HG03064 (cell line): Measurements from ENCODE around the gene FETUB.

Experiments used
- ATAC-seq: cut with Tn5 transposase; IDR thresholded peaks from one replicate; pipeline ENCODE4 v1.9.1; 2021; ENCODE audit warnings: low read depth; ENCODE audit not compliant: unreplicated experiment

The FETUB gene, protein sequence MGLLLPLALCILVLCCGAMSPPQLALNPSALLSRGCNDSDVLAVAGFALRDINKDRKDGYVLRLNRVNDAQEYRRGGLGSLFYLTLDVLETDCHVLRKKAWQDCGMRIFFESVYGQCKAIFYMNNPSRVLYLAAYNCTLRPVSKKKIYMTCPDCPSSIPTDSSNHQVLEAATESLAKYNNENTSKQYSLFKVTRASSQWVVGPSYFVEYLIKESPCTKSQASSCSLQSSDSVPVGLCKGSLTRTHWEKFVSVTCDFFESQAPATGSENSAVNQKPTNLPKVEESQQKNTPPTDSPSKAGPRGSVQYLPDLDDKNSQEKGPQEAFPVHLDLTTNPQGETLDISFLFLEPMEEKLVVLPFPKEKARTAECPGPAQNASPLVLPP

GRCh38 chr3:186639778-186640472, at the start of gene FETUB:
TSS of gene FETUB (plus strand) at chr3:186640399. CDS start at chr3:186640461, 62 bp downstream.
- no peak for ATAC-seq

DNA sequence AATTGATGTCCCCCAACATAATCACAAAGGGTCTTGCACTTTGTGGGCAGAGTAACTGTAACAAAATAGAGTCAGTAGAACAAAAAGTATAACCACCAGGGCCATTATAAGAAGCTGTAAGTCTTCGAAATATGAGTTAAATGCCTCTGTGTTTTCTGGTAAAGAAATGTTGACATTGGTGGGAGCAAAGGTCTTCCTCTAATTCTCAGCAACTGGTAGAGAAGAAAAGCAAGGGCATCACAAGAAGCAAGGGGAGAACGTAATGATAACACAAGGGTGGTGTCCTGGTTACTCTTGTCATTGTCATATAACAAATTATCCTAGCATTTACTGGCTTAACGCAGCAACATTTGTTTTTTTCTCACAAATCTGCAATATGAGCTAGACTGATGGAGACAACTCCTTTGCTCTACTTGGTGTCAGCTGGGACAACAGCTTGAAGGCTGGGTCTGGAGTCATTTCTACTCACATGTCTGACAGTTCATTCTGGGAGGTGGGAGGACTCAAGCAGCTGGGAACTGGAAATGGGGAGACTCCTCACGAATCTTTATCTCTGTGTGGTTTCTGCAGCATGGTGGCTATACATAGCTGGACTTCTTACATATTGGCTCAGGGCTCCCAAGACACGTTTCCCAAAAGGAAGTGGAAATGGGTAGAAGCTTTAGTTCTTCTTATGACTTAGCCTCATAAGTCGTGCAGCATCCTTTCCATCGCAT, 49.5 kb upstream of the FETUB start:
- no peak for ATAC-seq

DNA sequence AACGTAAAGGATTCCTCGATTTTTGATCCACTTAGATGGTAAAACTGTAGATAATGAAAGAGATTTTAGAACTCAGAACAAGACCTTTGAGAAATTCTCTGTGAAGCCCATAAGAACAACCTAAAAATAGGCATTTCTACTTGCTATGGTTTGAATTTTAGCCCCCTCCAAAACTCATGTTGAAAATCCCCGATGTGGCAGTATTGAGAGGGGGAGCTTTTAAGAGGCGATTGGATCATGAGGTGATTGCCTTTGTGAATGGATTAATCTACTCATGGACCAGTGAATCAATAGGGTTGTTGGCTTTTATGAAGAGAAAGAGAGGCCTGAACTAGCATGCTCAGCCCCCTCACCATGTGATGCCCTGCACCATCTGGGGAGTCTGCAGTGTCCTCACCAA, 47.5 kb upstream of the FETUB start:
- no peak for ATAC-seq

DNA sequence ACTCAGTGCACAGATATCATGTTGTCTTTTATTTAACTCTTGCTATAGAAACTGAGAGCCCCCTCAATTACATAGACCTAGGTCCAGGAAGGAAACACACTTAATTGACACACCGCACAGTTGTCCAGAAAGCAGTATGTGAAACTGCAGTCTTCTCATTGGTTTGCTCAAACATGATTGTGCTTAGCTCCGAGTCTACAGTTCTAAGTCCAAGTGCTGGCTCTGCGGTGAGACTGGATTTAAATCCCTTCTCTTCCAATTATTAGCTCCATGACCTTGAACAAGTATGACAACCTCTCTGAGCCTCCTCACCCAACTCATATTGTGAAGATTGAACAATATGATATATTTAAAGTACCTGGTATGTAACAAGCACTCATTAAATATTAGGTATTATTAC, 46.3 kb upstream of the FETUB start:
- no peak for ATAC-seq

DNA sequence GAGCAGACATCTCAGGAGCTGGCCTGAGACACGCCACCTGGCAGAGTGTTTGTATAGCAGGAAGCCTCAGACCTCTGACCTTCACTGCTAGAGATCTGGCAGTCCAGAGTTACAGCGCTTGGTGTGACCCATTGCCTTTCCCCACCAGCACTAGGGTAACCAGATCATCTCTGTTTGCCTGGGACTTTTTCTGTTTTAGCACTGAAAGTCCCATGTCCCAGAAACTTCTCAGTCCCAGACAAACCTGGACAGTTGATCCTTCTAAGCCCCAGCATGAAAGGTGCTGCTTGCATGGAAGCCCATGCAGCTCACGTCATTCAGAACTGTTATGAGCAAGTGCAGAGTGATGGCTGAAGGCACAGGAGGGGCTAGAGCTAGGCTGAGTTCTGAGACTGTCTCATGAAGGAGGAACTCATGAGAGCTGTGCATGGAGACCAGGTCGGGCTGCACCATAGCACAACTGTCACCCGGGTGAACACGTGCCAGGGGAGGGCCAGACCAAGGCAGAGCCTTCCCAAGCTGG, 45.5 kb upstream of the FETUB start:
- no peak for ATAC-seq

DNA sequence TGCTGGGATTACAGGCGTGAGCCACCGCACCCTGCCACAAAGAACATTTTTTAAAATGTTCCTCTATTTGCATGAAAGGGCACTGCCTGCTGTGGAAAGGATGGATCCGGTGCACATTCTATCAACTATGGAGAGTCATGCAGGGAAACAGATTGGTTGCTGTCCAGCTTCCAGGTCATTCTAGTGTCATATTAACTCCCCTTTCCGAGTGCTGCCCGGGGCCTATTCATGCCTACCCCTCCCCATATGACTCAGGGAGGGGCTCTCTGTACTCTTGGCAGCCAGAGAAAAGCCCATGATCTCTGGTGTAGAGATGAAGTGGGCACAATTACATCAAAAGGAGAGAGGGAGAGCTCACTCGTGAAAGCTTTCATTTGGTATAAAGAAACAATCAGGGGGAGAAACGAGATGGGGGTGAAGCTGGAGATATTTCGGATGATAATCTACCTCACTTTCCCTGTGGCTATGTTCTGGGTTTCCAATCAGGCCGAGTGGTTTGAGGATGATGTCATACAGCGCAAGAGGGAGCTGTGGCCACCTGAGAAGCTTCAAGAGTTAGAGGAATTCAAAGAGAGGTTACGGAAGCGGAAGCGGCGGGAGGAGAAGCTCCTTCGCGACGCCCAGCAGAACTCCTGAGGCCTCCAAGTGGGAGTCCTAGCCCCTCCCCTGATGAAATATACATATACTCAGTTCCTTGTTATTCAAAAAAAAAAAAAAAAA, 43.5 kb upstream of the FETUB start:
- no peak for ATAC-seq

- no peak for ATAC-seq
Observed at GRCh38 chr3:186598108-186598784, 42.0 kb upstream of the FETUB start.

- no peak for ATAC-seq
Observed at GRCh38 chr3:186598794-186599141, 41.4 kb upstream of the FETUB start.

- no peak for ATAC-seq
Observed at GRCh38 chr3:186599142-186599784, 40.9 kb upstream of the FETUB start.

DNA sequence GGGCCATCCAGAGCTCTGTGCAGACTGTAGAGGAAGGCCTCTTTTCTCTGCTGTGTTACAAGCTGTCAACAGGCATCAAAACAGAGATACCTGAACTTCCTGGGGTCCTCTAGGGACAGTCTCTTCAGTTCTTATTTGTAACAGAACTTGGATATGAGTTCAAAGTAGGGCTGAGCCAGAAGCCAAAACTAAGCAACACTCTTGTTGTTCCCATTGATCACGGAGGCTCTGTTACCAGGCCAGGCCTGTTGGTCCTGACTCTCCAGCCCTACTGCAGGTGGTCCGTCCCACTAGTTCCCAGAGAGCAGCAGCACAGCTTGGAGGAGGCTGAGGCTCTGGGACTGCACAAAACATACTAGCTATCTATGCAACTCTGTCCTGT, 40.4 kb upstream of the FETUB start:
- no peak for ATAC-seq

- no peak for ATAC-seq
Observed at GRCh38 chr3:186600896-186601295, 39.3 kb upstream of the FETUB start.

- no peak for ATAC-seq
Observed at GRCh38 chr3:186603159-186603558, 37.0 kb upstream of the FETUB start.

DNA sequence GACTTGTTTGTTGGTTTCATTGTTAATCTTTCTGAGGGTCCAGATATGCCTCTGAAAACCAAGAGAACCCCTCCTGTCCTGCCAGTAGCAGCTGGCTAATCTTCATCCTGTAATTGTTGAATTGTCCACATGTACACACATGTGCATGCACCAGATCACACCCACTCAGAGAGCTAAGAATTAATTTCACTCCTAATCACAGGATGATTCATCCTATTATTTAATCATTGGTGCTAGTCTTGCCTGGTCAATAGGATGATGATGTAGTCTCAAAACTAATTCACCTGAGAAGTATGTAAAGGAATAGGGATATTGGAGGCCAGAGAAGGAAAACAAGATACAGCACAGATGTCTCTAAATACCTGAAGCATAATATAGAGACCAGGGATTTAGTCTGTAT, 35.1 kb upstream of the FETUB start:
- no peak for ATAC-seq

GRCh38 chr3:186605561-186606545, 34.3 kb upstream of the FETUB start:
- ATAC-seq = no peak

DNA sequence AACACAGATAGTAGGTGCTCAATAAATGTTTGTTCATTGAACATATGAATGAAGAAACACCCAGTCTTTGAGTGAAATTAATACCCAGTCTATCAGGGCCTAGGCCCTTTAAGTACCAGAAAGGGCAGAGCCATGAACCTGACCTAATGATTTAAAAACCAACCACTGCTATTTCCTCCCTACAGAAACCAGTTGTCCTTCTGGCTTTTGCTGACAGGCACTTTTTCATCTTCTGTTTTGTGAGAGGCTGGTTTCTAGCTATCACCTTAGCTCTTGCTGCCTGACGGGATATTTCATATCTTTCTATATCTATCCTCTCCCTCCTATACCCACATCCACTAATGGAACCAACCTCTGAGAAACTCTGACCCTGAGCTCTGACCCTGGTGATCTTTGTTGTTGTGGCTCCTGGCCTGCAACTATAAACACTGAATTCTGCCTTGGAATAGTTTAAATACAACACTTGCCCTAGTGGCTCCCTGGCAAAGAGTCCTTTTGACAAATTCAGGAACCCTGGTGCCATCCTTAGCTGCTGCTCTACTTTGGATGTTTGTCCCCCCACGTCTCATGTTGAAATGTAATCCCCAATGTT, 31.5 kb upstream of the FETUB start:
- no peak for ATAC-seq

DNA sequence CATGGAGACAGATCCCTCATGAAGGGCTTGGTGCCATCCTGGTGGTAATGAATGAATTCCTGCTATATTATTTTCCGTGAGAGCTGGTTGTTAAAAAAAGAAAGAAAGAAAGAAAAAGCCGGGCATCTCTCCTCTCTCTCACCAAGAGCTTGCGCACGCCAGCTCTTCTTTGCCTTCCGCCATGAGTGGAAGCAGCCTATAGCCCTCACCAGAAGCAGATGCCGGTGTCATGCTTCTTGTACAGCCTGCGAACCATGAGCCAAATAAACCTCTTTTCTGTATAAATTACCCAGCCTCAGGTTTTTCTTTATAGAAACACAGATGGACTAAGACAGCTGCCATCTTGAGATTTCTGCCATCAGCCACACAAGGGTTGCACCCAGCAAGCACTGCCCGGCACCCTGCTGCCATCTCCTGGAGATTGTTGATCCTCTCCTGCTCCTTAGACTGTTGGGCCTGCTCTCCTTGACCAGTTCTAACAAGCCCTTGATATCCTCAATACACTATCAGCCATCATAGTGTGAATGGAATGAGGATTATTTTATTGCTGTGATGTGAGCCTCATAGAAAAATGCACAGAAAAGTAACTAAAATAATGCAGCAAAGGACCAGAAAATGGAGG, 30.8 kb upstream of the FETUB start:
- no peak for ATAC-seq

GRCh38 chr3:186612065-186612464, 28.1 kb upstream of the FETUB start:
- no peak for ATAC-seq
